DOHH2 (cell line): ENCODE data around the gene SYTL2.

ENCODE experiments used
- H3F3A ChIP-seq: fragments of 200-600 bp; sonication (generic), shearing (Covaris generic); 2 replicates; pipeline ENCODE4 v1.6.0; 2016; ENCODE audit warnings: antibody characterized with exemption, mild to moderate bottlenecking; ENCODE audit not compliant: control insufficient read depth, insufficient read depth
- H3K27ac ChIP-seq: fragments of 200-600 bp; sonication (generic); 2 replicates; pipeline ENCODE4 v1.5.1; 2014; ENCODE audit warnings: low read depth, mild to moderate bottlenecking, low read length, moderate library complexity
- H3K27me3 ChIP-seq: fragments of 200-600 bp; sonication (generic); 2 replicates; pipeline ENCODE4 v1.6.1; 2014; ENCODE audit warnings: mild to moderate bottlenecking, low read length, mixed read lengths; ENCODE audit not compliant: control insufficient read depth
- H3K36me3 ChIP-seq: fragments of 200-600 bp; sonication (generic); 2 replicates; pipeline ENCODE4 v1.6.1; 2014; ENCODE audit warnings: mild to moderate bottlenecking, low read length, moderate library complexity, mixed read lengths; ENCODE audit not compliant: control insufficient read depth
- H3K4me1 ChIP-seq: fragments of 200-600 bp; sonication (generic); 2 replicates; pipeline ENCODE4 v1.6.1; 2014; ENCODE audit warnings: mild to moderate bottlenecking, low read length, mixed read lengths; ENCODE audit not compliant: control insufficient read depth
- H3K4me2 ChIP-seq: fragments of 200-600 bp; sonication (generic); 2 replicates; pipeline ENCODE4 v1.6.0; 2014; ENCODE audit warnings: mild to moderate bottlenecking, low read length, moderate library complexity
- H3K4me3 ChIP-seq: fragments of 200-600 bp; sonication (generic); 2 replicates; pipeline ENCODE4 v1.5.1; 2014; ENCODE audit warnings: mild to moderate bottlenecking, low read length, mixed read lengths
- H3K79me2 ChIP-seq: fragments of 200-600 bp; sonication (generic); 2 replicates; pipeline ENCODE4 v1.6.1; 2014; ENCODE audit warnings: mild to moderate bottlenecking, low read length, mixed read lengths; ENCODE audit not compliant: control insufficient read depth
- H3K9me2 ChIP-seq: fragments of 200-600 bp; sonication (generic); replicated peaks from 2 replicates; pipeline ENCODE4 v1.6.1; 2014; ENCODE audit warnings: mild to moderate bottlenecking, low read length, mixed read lengths; ENCODE audit not compliant: control insufficient read depth
- H3K9me3 ChIP-seq: fragments of 200-600 bp; sonication (generic); 2 replicates; pipeline ENCODE4 v1.6.1; 2014; ENCODE audit warnings: antibody characterized with exemption, low read length, mixed read lengths; ENCODE audit not compliant: control insufficient read depth, insufficient read depth
- H4K20me1 ChIP-seq: fragments of 200-600 bp; sonication (generic); 2 replicates; pipeline ENCODE4 v1.6.0; 2014; ENCODE audit warnings: low read depth, mild to moderate bottlenecking, antibody characterized with exemption, low read length, moderate library complexity; ENCODE audit not compliant: control insufficient read depth, insufficient read depth
- CTCF ChIP-seq: fragments of 200-600 bp; sonication (generic); IDR thresholded peaks from one replicate; pipeline ENCODE4 v1.5.1; 2014; ENCODE audit warnings: antibody characterized with exemption, mild to moderate bottlenecking, low read depth, low read length; ENCODE audit not compliant: poor library complexity, severe bottlenecking
- EZH2phosphoT487 ChIP-seq: fragments of 200-600 bp; sonication (generic); IDR thresholded peaks from 2 replicates; pipeline ENCODE4 v1.6.1; 2017; ENCODE audit warnings: borderline replicate concordance, mild to moderate bottlenecking, antibody characterized with exemption, low read length, moderate library complexity, mixed read lengths

SYTL2 gene

GRCh38 chr11:85776951-85777602, 33.9 kb downstream of the SYTL2 start:
- Histone ChIP-seq H4K20me1 (no peaks in the 10 kb centered on the region), H3K79me2 (no peaks in the 10 kb centered on the region), H3F3A (no peaks in the 10 kb centered on the region), H3K4me3 (no peak overlapping the region), H3K9me2 (no peaks in the 10 kb centered on the region), H3K27ac (no peak overlapping the region), H3K9me3 (no peaks in the 10 kb centered on the region), H3K27me3 (no peaks in the 10 kb centered on the region), H3K4me2 (no peak overlapping the region), H3K36me3 (no peaks in the 10 kb centered on the region), H3K4me1 (no peaks in the 10 kb centered on the region; the same call in 1 of the 2 replicates)
- no peak for TF ChIP-seq EZH2phosphoT487
- no peak for TF ChIP-seq CTCF

GRCh38 chr11:85774256-85775101, 36.5 kb downstream of the SYTL2 start:
- Histone ChIP-seq H3K79me2 (no peaks in the 10 kb centered on the region), H4K20me1 (no peaks in the 10 kb centered on the region), H3K4me2 (no peak overlapping the region), H3K36me3 (no peaks in the 10 kb centered on the region), H3K9me3 (no peaks in the 10 kb centered on the region), H3K4me1 (no peaks in the 10 kb centered on the region; the same call in 1 of the 2 replicates), H3K4me3 (no peak overlapping the region), H3K27ac (no peak overlapping the region), H3K9me2 (no peaks in the 10 kb centered on the region), H3K27me3 (no peaks in the 10 kb centered on the region), H3F3A (no peaks in the 10 kb centered on the region)
- TF ChIP-seq CTCF (no peak), EZH2phosphoT487 (no peak)

DNA sequence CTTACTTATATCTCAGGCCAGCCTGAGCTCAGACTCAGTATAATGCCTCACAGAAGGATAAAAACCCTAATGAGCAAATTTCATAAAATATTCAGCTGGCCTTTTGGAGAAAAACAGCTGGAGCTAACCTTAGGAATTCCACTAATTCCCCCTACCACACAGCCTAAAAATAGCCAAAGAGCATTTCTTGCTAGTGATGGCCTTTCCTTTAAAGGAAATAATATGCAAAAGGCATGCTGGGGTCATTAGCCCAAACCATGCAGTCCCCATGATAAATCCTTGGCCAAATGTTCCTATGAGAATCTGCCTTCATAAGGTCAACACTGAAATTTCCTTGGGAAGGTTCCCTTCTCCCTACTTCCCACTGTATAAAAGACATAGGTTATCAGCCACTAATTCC, 38.2 kb downstream of the SYTL2 start:
- Histone ChIP-seq H3K4me1 (no peaks in the 10 kb centered on the region; the same call in 1 of the 2 replicates), H4K20me1 (no peaks in the 10 kb centered on the region), H3F3A (no peaks in the 10 kb centered on the region), H3K9me2 (no peaks in the 10 kb centered on the region), H3K4me3 (no peak overlapping the region), H3K36me3 (no peaks in the 10 kb centered on the region), H3K9me3 (no peaks in the 10 kb centered on the region), H3K79me2 (no peaks in the 10 kb centered on the region), H3K27ac (no peak overlapping the region), H3K27me3 (no peaks in the 10 kb centered on the region), H3K4me2 (no peak overlapping the region)
- no peak for TF ChIP-seq EZH2phosphoT487
- TF ChIP-seq CTCF, result no peak
